GM19324 (cell line): ENCODE results near the gene DACT3.

ENCODE experiments used
- ATAC-seq: cut with Tn5 transposase; IDR thresholded peaks from one replicate; pipeline ENCODE4 v1.9.1; 2021; ENCODE audit warnings: mild to moderate bottlenecking, moderate library complexity; ENCODE audit not compliant: unreplicated experiment, low FRiP score

DACT3 gene

DNA sequence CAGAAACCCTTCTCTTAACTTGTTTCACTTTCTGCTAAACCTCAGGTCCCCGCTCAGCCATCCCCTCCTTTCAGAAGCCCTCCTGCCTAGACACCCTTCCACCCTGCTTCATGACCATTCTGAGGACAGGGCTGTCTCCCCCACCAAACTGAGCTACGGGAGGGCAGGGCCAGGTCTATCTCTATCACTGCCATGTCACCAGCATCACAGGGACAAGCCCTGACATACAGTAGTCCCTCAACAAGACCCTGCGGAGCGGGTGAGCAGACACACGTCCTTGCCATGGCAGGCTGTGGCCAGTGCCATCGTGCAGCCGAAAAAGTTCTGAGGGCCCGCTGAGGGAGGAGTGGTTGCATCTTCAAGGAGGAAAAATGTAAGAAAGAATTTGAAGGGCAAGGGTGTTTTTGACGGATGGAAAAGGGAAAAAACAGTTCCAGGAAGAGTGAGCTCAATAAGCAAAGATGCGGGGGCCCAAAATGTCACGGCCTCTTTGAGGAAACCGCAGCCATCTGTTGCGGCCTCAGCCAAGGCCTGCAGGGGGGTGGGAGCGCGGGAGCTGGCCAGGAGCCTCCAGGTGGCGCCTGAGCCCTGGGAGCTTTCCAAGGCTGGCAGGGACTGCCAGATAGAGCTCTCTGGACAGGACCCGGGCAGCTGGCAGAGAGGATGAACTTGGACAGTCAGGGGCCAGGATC is 44.2 kb downstream of the DACT3 start:
- no peak for ATAC-seq

DNA sequence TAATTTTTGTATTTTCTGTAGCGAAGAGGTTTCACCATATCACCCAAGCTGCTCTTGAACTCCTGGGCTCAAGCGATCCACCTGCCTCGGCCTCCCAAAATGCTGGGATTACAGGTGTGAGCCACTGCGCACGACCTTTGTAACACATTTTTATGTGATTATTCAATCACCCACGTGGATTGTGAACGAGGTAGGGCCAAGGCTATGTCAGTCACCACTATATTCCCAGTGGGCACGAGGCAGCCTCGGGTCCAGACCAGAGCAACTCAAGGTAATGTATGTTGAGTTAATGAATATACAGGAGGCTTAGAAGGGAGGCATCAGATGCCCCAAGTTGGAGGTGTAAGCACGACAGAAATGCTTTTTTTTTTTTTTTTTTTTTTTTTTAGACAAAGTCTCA is 45.0 kb downstream of the DACT3 start:
- no peak for ATAC-seq

DNA sequence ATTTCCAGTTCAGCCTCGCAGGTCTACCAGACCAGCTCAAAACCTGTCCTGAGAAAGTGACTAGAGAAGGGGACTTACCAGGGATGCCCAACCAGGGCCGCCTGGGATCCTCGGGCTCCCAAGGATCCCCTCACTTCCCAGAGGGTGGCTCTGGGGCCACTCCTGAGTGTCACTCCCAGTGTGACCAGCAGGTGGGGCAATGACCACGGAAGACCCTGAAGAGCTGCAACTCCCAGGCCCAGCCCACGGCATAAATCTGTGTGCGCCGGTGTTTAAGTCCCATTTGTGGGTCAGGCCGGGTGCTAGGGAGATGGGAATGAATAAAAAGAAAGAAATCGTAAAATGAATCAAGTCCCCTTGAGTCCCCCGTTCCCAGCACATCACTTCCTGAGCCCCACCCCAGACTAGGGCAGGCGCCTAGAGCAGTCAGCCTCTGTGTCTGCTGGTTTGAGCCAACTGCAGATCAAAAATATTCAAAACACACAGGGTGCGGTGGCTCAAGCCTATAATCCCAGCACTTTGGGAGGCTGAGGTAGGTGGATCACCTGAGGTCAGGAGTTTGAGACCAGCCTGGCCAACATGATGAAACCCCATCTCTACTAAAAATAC is 46.8 kb downstream of the DACT3 start:
- ATAC-seq, result no peak

DNA sequence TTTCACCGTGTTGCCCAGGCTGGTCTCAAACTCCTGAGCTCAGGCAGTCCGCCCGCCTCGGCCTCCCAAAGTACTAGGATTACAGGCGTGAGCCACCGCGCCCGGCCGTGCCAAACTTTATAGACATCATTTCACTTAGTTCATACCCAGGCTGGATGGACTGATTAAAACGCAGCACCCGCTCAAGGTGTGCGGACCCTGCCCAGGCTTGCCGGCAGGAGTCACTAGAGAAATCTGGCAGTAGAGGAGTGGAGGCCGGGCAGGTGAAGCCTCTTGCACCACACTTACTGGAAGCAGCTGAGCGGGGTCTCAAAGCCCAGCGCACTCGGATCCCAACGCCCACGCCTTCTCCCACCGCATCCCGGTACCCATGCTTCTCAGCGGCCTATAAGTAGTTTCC is 47.5 kb downstream of the DACT3 start:
- ATAC-seq, result no peak

DNA sequence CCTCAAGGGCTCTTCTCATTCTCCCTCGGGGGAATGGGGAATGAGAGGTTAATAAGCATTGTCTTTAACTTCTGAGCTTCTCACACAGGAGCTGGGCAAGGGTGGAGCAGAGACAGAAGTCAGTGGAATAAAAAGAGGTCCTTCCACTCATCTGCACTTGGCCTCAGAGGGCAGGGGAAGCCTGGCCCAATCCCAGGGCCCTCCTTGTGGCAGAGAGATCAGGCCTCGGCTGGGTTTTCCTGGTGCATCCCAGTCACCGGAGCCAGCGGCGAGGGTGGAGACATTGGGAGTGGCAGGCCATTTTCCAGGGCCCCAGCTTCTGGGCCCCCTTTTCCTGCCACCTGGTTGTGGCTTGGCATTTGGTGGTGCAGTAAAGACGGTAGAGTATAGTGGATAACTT is 49.2 kb downstream of the DACT3 start:
- ATAC-seq, result no peak

DNA sequence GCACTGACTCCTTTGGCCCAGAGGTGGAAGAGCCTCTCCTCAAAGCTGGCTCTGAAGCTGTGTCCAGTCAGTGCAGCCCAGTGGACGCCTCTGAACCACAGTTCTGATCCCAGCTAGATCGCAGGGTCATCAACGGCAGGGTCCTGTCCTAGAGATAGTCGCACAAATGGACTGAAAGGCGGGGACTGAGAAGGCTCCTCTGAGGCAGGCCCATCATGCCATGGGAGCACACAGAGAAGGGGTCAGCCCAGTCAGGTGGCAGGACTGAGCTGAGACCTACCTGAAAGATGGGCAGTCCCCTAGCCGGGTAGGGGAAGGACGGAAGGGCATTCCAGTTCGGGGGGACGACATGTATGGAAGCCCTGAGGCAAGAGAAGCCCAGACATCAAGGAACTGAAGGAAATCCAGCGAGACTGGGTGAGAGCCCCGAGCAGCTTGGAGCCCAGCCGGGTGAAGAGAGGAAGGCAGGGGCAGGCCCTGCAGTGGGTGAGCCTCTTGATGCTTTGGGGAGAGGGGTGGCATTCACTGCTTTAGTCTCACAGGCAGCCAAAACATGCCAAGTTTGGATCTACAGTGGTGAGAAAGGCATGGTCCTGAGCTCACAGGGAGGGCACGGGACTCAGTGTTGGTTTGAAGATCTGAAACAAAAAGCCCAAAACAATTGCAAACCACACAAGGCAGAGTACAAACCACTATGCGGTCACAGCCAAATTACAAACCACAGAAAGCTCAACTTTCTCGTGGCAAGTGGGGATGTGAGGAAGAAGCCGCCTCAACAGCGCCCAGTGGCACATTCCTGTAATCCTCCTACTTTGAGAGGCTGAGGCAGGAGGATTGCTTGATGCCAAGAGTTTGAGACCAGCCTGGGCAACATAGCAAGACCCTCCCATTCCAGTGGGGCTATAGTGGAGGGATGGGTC is 49.9 kb downstream of the DACT3 start:
- ATAC-seq, result no peak

DNA sequence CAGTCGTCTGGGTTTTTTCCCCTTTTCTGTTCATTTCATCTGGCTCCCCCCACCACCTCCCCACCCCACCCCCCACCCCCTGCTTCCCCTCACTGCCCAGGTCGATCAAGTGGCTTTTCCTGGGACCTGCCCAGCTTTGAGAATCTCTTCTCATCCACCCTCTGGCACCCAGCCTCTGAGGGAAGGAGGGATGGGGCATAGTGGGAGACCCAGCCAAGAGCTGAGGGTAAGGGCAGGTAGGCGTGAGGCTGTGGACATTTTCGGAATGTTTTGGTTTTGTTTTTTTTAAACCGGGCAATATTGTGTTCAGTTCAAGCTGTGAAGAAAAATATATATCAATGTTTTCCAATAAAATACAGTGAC is 50.6 kb downstream of the DACT3 start:
- no peak for ATAC-seq

DNA sequence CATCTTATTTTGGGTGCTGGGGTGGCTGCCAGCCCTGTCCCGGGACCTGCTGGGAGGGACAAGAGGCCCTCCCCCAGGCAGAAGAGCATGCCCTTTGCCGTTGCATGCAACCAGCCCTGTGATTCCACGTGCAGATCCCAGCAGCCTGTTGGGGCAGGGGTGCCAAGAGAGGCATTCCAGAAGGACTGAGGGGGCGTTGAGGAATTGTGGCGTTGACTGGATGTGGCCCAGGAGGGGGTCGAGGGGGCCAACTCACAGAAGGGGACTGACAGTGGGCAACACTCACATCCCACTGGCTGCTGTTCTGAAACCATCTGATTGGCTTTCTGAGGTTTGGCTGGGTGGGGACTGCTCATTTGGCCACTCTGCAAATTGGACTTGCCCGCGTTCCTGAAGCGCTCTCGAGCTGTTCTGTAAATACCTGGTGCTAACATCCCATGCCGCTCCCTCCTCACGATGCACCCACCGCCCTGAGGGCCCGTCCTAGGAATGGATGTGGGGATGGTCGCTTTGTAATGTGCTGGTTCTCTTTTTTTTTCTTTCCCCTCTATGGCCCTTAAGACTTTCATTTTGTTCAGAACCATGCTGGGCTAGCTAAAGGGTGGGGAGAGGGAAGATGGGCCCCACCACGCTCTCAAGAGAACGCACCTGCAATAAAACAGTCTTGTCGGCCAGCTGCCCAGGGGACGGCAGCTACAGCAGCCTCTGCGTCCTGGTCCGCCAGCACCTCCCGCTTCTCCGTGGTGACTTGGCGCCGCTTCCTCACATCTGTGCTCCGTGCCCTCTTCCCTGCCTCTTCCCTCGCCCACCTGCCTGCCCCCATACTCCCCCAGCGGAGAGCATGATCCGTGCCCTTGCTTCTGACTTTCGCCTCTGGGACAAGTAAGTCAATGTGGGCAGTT is 51.2 kb downstream of the DACT3 start:
- ATAC-seq, result no peak

DNA sequence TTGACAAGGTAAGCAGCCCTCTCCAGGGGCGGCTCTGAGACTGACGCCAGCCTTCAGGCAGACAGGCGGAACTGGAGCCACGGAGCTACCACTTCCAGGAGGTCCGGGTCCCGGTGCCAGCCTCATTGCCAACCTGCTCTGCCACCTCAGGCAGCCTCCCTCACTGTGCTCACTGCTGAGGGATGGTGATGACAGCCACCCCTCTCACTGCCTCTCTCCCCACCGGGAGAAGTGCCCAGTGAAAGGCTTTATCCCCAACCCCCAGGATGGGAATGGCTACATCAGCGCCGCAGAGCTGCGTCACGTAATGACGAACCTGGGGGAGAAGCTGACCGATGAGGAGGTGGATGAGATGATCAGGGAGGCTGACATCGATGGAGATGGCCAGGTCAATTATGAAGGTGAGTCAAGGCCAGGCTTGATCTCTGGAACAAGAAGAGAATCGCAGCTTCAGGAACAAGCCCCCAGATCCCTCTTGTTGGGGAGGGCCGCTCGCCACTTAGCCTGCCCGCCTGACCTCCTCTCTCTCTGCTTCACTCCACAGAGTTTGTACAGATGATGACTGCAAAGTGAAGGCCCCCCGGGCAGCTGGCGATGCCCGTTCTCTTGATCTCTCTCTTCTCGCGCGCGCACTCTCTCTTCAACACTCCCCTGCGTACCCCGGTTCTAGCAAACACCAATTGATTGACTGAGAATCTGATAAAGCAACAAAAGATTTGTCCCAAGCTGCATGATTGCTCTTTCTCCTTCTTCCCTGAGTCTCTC is 52.2 kb downstream of the DACT3 start:
- no peak for ATAC-seq

DNA sequence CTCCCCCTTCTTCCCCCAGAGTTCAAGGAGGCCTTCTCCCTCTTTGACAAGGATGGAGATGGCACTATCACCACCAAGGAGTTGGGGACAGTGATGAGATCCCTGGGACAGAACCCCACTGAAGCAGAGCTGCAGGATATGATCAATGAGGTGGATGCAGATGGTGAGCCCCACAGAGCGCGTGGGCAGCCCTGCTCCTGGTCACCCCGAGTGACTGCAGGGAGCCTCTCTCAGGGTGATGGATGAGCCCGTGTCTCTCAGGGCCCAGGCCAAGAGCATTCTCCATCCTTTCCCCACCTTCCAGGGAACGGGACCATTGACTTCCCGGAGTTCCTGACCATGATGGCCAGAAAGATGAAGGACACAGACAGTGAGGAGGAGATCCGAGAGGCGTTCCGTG is 52.8 kb downstream of the DACT3 start:
- no peak for ATAC-seq

DNA sequence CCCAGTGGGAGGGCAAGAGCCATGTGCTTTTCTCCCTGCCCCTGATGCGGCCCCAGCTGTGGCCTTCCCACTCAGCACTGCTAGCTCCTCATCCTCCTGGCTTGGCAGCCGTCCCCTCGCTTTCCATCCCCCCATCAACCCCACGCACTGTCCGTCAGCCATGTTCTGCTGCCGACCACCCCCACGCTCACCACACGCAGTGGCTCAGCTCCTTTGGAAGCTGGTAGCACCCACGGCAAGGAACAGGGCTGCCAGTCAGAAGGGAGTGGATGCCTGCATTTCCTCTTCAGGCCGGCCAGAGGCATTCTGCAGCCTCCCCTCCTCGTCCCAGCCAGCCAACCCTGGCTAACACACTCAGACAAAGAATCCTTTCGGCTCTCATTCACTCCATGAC is 53.5 kb downstream of the DACT3 start:
- ATAC-seq, result no peak

DNA sequence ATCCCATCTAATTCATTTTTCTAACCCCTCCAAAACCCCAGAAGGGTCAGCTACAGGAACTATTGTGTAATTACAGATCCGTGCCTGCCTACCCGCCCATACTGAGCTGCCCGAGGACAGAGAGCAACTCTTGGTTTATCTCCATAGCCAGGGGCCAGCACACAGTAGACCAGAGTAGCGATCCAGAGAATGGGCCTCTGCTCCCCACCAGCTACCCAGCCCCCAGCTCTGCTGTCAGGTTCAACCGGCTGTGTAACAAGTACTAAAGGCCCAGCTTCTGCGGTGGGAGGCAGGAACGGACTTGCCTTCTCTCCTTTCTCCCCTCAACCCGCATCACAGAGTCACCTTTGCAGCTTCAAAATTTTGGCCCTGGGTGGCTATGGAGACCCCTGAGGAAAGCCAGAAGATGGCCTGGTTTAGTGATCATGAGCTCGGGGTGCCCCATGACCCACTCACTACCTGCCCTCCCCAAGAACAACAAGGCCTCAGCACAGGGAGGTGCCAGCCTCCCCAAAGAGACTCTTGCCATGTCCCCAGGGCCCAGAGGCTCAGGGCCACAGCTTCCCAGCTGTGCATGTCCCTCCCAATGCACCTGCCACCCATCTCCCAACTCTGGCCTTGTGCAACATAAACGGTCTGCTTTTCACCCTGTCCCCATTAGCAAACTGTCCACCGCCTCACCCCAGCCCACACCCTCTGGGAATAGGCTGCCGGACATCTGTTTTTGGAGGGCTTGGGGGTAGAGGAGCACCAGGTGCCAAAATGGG is 54.1 kb downstream of the DACT3 start:
- ATAC-seq, result no peak

DNA sequence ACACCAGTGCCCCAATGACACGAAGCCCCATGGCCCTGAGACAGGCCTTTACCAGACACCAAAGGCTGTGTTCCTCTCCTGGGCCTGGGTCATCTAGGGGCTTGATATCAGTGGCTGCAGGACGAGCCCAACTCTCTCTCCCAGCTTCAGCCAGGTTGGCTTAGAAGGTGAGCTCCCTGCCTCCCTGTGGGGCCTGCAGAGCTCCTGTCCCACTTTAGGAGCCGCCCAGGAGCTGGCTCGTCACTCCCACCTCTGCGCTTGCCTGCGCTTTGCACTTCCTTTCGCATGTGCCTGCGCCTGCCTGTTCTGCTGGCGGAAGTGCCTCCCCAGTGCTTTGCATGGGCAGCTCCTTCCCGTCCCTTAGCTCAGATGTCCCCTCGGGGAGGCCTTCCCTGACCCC is 55.0 kb downstream of the DACT3 start:
- ATAC-seq, result no peak

DNA sequence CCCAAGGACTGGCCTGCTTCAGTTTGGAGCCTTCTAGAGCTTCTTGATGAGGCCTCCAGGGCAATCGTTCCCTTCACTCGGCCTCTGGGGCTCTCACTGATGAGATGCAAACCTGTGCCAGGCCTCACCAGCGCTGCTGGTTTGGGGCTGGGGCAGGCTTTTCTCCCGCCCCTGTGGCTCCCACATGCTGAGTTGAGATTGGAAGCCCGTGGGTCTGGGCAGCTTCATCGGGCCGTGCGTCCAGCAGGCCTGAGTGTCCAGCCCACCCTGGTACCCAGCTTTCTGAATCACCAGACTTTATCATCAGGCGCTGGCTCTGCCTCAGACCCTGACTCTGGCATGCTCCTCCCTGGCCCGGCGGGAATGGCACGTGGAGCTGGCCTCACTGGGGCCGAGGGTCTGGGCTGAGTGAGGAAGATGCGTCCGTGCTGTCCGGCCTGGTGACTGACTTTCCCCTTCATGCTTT is 55.6 kb downstream of the DACT3 start:
- no peak for ATAC-seq

DNA sequence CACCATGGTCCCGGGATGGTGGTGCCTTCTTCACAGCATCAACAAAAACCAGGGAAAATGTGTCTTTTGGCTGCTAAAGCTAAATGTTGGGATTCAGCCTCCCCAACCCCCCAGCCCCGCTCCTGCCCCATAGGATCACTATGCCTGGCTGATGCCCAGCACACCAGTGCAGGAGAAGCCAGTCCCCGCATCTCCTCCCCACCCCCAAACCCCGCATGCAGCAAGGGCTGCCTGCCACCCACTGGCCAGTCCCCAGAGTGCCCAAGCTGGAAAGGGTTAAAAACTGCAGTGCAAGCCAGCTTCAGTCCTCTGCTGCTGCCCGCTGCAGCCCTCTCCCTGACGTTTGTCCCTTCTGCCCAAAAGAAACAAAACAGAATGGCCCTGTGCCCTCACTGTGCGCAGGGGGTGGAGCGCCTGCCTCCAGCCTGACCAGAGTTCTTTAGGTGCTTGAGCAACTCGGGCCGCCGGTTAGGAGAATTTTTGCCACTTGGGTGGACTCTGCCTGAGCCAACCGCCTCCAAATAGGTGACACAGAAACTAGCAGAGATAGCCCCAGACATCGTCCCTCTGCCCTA is 56.1 kb downstream of the DACT3 start:
- ATAC-seq, result no peak

DNA sequence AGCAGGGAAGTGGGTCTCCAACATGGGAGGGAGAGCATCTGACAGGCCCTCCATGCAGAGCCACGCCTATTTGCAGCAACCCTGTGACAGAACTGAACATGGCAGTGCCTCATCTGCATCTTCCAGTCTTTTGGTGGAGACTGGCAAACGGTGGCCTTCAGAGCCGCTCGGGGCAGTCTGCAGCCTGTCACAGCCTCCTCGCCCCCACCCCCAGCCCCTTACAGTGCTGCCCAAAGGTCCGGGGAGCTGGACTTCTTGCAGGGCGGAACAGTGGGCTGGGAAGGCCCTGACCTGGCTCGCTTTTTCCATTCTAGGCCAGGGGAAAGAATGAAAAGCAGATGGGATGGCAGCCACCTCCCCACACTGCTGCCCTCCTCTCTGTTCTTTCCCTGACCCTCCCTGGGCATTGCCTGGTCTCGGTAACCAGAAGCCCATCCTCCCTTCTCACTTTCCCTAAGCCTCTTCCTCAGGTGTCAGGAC is 57.2 kb downstream of the DACT3 start:
- ATAC-seq, result no peak

DNA sequence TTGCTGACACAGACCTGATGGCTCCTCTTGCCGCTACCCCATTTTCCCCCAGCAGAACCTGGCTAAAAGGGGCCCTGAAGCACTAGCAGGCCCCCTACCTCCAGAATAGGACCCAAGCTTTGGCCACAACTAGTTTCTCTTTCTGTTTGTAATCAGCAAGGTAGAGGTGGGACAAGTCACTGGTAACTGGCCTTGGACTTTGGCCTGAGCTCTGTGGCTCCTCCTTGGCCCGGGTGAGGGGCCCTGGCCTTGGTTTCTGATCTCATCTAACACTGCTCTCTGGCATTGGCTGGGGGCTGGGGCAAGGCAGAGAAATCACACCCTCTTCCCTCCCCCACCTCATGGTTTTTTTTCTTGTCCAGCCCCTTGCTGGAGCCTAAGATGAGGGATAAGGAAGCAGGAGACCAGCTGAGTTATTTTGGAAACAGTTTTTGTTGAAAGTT is 57.8 kb downstream of the DACT3 start:
- ATAC-seq, result no peak

DNA sequence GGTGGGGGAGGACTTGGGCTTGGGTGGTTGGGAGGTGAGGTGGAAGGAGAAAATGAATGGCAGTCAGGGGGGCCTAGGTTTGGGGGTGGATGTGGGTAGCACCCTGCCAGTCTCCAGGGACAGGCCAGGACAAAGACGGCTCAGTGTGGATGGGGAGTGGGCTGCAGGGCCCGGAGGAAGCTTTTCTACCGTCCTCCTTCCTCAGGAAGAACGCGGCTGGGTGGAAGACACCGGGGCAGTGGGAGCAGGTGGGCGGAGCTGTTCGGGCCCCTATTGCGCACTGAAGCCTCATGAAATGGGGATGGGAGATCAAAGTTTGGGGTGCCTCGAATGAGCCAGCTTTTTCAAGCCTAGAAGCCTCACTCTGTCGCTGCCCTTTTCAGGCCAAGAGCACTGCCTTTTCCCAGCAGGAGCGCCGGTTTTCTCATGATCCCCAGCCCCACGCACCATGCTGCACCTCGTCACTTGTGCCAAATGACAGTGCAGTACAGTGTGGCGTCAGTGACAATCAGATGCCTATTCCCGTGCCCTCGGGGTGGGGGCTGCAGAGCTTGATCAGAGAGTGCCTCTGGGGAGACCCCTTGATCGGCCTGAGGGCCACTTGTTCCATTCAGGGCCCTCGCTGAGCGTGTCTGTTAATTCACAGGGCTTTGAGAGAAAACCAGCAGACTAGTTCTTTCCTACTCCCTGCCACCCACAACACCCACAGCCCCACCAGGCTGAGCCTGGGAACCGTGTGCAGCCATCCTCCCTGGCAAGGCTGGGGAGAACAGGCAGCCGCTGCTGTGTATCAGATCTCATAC is 58.4 kb downstream of the DACT3 start:
- no peak for ATAC-seq
